T1000 (cell line): ENCODE data around the gene BMAL1.
A peak's percentile ranks its signal among the peaks of the same experiment; 100 is the strongest.

Experiments used
- DNase-seq: peaks from one replicate; lab custom pipeline; 2025; ENCODE audit warnings: mixed read lengths; lab: John Stamatoyannopoulos, UW

The BMAL1 gene

DNA sequence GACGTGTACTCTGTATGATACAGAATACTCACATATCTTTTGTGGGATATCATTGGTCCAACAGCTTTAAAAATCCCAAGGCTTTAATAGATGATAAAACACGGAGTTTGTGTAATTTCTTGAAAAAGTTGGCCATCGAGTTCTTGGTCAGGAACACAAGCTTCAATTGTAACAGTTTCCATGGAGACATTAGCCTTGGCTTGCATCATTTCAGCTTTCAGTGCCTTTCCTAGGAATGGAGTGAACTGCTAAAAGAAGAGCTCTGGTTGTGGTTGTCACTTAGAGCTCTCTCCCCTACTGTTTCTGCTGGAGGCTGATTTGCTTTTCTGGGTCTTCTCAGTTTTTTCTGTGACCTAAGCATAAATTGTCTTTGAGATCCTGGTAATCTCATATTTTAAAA, 14.2 kb downstream of the BMAL1 start:
- DNase-seq, result no peak

DNA sequence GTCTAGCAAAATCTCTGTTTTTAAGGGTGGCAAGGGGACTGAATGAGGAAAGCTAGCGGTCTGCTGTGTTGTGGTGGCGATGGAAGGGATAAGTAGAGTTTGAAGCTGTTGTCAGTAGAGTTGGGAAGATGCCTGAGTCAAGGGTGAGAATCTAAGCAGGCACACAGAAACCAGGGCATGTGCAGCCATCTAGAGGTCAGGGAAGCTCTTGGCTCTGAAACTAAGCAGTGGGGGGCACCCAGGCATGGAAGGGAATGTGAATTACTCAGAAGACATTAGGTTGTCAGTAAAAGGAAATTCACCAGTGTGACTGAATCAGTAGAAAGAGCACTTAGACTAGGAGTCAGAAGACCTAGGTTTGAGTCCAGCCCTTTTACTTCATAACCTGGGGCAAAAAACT, 15.4 kb downstream of the BMAL1 start:
- no peak for DNase-seq

GRCh38 chr11:13294178-13294577, 16.6 kb downstream of the BMAL1 start:
- no peak for DNase-seq

DNA sequence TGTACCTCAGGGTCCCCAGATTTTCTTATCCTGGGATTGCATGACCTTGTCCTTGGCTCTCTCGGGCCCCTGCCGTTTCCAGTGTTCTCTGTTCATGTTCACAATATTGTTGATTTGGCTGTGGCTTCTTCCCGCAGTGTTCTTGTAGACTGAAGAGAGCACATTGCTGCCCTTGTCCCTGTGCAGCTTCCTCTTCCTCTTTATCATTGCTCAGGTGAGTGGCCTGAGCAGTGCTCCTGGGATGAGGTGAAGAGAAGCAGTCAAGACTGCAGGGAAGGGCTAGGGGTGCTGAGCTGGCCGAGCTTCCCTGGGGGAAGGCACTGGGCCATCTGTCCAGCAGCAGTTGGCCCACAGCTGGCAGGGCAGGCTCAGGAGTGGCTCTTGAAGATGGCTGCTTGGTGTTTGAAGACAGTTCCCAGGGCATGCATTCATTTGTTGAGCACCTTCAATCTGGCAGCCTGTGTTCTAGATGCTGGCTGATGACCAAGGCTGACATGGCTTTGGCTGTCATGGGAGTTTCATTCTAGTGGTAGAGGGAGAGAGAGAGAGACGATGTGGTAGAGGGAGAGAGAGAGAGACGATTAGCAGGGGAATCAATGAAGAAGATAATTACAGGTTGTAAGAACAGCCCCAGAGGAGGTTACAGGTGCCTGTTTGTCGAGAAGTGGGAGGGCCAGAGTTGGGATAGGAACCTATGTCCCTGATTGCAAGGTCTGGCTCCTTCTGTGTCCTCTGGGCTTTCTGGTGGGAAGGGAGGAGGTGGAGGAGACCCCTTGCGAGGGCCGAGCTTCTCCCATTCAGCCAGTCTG, 17.4 kb downstream of the BMAL1 start:
- no peak for DNase-seq

- DNase-seq, result no peak
Observed at GRCh38 chr11:13297308-13297916, 19.8 kb downstream of the BMAL1 start.

- no peak for DNase-seq
Observed at GRCh38 chr11:13297917-13298356, 20.3 kb downstream of the BMAL1 start.

GRCh38 chr11:13298765-13299164, 21.2 kb downstream of the BMAL1 start:
- DNase-seq, result no peak

GRCh38 chr11:13301522-13301921, 23.9 kb downstream of the BMAL1 start:
- DNase-seq, result no peak

DNA sequence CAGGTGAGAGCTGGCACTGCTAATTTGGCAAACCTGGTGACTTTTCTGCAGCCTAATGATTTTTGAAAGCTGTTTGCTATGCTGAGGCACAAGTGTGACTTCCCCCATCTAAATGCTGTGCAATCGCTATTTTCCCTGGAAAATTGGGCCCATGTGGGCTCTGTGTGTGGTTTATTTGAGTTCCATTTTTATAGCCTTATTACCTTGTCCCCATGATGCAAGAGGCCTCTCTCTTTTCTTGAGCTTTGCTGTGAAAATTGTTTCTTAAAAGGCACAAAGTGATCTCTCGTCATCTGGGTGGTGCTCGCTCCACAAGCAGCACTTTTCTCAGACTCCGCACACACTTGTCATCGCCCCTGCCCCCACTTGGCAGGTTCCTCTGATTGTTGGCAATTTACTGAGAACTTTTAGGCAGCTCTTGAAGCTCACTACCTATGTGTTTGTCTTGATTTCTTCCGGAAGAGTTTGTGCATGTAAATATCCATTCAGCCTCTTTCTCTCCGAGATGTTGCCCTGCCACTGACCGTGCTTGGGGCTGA, 24.9 kb downstream of the BMAL1 start:
- no peak for DNase-seq

DNA sequence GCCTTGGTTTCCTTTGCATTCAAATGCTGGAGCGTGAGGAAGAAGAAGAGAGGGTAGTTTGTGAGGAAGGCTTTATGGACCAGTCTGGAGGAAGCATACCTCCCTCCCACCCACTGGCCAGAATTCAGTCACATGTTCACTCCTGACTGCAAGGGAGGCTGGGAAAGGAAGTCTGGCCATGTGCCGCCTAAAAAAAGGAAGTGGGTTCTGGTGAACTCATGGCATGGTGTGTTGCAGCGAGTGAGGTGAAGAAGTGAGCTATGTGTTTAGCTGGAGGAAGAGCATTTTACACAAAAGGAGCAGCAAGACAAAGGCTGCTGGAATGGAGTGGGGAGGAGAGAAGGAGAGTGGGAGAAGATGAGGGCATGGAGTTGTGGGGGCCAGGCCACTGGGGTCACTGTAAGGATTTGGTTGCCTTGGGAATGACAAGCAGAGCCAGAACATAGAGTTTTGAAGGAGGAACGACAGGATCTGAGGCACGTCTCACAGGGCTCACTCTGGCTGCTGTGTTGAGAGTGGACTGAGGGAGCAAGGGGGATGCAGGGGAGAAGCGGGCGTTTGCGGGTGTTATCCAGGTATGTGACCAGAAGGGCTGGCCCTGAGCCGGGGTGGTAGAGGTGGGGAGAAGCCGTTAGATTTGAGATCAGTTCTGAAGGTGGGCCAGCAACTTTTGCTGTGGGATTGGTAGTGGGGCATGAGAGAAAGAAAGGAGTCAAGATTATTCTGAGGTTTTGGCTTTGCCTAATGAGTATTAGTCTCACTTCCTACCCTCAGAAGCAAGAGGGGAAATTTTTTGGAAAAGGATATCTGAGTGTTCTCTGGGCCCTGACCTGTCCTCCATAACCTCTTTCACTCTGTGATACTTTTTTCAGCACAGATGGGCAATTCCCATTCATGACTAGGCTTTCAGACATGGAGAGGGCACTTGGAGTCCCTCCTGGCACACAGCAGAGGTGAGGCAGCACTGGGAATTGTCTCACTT, 26.4 kb downstream of the BMAL1 start:
- DNase-seq, result no peak

DNA sequence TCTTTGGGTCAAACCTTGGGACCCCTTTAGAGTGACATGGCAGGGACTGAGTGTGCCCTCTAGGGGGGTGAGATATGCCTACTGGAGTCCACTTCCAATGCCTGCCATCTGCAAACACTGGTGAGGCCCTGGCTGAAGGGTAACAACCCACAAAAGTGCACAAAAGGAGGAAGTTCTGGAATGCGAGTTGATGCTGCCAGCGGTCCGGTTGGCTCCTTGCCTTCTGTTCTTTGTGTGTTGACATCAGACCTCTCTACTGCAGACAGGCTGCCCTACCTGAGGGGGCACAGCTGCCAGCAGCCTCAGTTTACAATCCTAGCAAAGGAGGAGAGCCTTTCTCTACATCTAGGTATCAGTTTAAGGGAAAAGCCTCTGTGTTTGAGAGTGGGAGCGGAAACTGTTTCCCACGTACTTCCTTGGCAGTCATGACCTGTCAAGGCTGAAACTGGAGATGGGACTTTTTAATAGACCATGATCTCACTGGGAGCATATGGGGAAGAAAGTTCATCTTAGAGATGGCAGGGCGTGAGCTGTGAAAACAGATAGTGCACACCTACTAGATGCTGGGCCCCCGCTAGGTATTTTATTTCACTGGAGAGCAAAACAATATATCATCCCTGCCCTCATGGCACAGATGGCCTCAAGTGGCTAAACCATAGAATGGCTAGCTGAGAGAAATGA, 27.2 kb downstream of the BMAL1 start:
- DNase-seq, result no peak

DNA sequence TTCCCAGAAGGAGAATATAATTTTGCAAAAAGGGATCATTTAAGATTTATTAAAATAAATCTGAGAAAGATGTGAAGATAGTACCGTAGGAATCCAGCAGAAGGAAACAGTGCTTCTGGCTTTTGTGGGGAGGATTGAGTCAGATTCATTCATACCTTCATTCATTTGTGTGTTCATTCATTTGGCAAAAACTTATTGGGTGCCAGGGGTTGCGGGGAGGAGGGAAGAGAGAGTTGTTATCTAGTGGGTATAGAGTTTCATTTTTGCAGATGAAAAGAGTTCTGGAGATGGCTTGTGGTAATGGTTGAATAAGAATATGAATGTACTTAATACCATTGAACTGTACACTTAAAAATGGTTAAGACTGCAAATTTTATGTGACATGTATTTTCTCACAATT, 31.1 kb downstream of the BMAL1 start:
- no peak for DNase-seq

- no peak for DNase-seq
Observed at GRCh38 chr11:13309156-13309555, 31.6 kb downstream of the BMAL1 start.

DNA sequence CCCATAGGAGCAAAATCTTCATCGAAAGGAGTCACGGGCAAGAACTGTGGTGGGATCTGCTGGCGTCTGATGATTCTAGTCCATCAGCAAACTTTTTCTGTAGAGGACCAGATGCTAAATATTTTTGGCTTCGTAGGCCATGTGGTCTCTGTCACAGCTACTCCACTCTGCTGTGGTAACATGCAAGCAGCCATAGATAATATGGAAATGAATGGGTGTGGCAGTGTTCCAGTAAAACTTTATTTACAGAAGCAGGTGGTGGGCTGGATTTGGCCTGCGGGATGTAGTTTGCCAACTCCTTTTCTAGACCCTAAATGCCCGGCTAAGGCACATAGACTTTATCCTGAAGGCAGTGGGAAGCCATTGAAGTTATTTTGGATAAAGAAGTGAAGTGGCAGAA, 32.9 kb downstream of the BMAL1 start:
- DNase-seq, result no peak

DNA sequence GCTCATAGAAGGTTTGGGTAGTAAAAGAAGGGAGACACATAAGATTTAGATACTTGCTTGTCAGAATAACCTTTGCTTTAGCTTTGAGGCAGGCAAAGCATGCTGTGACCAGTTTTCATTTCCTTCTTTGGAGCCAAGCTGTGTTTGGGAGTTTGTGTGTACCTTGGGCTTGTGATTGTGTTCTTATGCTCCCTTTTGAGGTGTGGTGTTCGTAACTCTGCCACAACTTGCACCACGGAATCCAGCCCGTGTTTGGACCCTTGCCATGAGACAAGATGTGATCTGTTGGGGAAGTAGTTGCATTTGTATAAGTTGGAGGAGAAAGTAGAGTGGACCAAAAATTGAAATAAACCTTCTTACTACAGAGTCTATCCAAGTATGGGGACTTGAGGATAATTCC, 34.0 kb downstream of the BMAL1 start:
- no peak for DNase-seq

DNA sequence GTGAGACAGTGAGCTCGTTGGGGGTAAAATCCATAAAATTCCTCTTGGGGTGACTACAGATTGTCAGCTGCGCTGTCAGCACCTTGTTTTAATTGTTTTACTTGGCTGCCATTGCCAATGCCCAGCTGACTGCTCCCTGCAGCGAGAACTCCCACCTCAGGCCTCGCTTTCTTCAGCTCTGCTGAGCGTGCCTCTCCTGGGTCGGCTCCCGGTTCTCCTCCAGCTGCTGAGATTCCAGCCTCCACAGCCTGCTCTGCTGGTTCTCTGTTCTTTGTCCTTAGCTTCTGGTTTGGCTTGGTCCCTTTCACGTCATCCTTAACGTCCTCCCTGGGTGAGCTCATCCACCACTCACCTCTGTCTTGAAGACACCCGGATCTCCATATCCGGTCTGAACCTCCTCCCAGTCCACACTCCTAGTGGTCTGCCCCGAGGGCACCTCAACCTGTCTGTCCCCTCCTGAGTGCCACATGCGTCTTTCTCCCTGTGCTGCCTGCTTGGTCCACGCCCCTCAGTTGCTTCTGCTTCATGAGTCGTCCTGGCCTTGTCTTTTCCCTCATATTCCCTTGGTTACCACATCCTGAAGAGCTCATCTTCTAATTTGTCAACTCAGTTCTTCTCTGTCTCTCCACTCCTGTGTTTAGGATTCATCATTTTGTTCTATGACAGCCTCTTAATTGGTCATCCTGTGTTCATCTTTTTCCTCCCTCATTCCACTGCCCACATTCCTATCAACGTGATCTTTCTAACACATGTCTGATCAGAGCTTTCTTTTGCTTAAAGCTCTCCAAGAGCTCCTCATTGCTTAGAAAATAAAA, 35.6 kb downstream of the BMAL1 start:
- DNase-seq, result no peak

DNA sequence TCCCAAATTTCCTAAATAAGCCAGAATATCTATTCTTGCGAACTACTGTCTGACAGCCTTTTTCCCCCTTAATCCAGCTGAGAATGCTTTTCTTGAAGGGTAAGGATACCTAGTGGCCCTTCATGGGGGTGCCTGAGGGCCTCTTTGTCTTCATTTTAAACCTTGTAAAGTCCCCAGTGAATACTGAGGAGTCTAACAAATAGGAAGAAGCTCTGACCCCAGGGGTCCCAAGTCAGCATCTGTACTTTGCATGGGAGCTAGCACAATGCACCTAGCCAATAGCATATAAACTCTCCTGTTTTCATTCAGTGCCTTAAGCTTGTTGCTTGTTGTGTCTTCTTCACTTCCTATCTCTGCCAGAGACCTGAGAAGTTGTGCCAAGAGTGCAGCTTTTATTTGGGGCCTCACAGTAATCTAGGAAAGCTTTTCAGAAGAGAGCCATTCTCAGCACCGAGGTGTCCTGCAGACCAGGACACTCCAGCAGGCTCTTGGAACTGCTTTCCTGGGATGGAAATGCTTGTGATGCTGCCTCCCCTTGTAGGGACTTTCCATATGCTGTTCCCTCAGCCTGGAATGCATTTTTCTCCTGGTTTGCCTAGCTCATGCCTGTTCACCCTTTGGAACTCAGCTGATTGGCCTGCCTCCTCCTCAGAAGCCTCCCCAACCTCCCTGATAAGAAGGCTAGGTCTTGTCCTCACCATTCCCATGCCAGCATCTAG, 37.2 kb downstream of the BMAL1 start:
- DNase-seq, result no peak

DNA sequence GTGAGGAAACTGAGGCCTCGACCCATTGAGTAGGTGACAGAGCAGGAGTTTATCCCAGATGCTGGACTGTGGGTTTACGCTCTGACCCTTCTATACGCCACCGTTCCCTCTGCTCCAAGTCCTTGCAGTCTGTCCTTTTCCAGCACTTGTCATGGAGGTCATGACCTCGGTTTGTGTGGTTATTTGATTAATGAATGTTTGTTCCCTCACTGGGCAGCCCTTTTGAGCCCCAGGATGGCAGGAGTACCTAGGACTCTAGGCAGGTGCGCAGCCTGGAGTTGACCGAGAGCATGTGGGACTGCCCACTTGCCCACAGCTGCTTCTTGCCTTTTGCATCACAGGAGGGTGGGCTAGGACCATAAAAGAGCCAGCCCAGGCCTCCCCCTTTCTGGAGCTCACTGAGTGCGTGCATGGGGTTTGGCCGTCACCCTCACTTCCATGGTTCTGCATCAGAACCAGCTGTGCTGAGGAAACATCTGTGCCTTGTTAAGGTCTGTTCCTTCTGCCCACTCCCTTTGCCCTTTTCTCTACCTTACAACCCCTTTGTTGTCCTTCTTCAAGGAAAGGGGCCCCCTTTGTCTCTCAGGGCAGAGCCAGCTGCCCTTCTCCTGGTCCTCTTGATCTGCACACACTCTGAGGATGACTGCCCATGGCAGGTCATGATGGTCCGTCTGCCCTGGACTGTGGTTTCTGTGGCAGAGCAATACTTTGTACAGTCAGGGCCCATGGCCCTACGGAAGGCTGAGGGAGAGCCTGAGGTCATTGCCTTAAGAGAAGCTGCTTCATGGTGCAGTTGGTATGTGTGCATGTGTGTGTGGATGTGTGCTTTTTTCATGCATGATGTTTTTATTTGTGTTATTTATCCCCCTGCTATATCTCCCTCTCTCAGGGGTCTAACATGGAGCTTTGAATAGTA, 38.2 kb downstream of the BMAL1 start:
- DNase-seq, result no peak

DNA sequence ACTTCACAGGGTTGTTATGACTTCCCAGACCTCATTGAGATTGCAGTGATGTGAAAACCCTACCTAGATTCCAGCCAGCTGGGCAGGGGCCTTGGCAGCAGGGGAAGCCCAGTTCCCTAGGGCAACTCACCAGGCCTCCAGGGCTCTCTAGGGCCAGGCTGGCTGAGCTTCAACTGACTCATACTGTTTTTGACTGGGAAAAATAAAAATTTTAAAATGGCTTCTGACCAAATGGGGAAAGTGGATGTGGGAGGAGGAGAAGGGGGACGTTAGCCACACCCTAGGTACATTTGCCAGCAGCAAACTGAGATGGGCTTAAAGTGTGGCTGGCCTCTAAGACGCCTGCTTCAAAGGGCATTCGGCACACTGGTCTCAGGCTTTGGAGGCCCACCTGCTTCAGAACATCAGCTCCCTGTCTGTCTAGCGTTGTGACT, 39.0 kb downstream of the BMAL1 start:
- DNase-seq, result peak; percentile 55
